IPS-18a (cell line): ENCODE data around the gene ACVRL1.

Experiments used
- H3K27ac ChIP-seq: one replicate; pipeline ENCODE4 v1.5.1; 2013; ENCODE audit warnings: low read length
- H3K27me3 ChIP-seq: one replicate; pipeline ENCODE4 v1.6.1; 2013; ENCODE audit warnings: mild to moderate bottlenecking, low read length; ENCODE audit not compliant: control insufficient read depth, insufficient read depth
- H3K36me3 ChIP-seq: one replicate; pipeline ENCODE4 v1.6.1; 2013; ENCODE audit warnings: low read depth, low read length; ENCODE audit not compliant: control insufficient read depth
- H3K4me1 ChIP-seq: one replicate; pipeline ENCODE4 v1.6.1; 2013; ENCODE audit warnings: low read depth, low read length; ENCODE audit not compliant: control insufficient read depth
- H3K4me3 ChIP-seq: one replicate; pipeline ENCODE4 v1.5.1; 2013; ENCODE audit warnings: low read length
- H3K9ac ChIP-seq: one replicate; pipeline ENCODE4 v1.6.1; 2013; ENCODE audit warnings: mild to moderate bottlenecking, low read length, moderate library complexity
- H3K9me3 ChIP-seq: one replicate; pipeline ENCODE4 v1.6.1; 2013; ENCODE audit warnings: low read depth, low read length; ENCODE audit not compliant: control insufficient read depth

ACVRL1 gene

DNA sequence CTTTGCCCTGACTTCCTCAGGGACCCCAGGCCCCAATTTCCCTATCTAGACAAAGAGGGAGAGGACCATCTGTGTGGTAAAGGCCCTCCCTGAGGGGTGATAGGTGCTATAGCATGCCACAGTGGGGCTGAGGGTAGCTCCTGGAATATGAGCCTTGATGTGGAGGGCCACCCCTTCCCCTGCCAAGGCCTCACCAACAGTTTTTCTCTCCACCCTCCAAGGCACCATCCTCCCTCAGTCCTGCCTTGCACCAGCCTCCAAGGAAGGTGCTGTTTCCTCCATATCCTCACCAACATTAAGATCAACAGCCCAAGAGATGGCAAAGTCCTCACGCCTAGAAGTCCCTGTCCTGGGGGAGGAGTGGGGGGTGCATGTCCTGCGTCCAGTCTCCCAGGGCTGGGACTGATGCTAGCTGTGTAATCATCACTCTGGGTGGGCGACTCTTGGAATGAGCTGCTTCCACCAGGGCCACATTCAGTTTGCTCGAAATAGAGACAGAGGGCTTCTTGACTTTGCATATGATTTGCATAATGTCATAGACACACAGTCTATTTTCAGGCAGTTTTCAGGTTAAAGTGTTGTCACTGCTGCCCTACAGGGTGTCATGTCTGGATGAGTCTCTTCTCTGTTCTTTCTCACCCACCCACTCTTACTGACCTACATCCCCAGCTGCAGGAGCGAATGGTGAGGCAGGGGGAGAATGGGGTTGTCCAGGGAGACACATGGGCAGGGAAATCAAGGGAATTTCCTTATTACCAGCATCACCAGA is 17.4 kb downstream of the ACVRL1 start:
- no peak overlapping the region for H3K4me3 ChIP-seq

DNA sequence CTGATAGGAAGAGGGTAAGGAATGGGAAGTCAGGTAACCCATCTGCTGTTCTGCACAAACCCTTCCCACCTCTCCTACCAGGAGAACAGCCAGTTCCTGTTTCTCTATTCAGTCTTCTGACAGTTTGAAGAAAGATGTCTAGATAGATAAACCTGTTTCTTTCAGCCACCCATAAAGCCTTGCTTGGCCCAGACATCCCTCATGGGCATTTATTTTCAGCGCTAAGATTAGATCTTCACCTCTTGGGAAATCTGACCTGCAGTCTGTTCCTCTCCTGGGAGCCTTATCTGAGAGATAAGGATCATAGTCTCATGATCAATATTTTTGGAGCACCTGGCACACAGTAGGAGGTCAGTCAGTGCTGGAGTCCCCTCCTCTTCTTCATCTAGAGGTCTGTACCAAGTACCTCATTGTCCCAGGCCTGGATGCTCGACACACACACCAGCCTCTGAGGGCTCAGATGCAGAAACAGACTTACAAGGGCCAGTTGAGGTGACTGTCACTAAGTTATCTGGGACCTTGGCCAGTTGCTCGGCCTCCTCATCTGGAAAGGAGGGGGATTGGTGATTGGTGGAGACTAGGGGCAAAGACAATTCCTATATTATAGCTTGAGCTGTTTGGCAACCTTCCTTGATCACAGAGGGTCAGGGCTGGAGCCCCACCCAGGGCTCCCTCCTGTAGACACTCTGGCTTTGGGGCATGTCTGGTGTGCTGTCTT is 18.2 kb downstream of the ACVRL1 start:
- Histone ChIP-seq H3K27me3 (peaks cover 8% of the 10 kb centered on the region), H3K9ac (no peak overlapping the region), H3K36me3 (no peaks in the 10 kb centered on the region), H3K4me1 (peaks cover 12% of the 10 kb centered on the region), H3K4me3 (no peak overlapping the region), H3K9me3 (no peaks in the 10 kb centered on the region), H3K27ac (no peak overlapping the region)

More for the DNA sequence above, 17.4 kb downstream of the ACVRL1 start:
- H3K27me3 ChIP-seq: peaks cover 8% of the 10 kb centered on the region
- H3K27ac ChIP-seq: no peak overlapping the region
- no peak overlapping the region for H3K9ac ChIP-seq
- no peaks in the 10 kb centered on the region for H3K9me3 ChIP-seq
- H3K4me1 ChIP-seq: peaks cover 12% of the 10 kb centered on the region
- H3K36me3 ChIP-seq: no peaks in the 10 kb centered on the region

DNA sequence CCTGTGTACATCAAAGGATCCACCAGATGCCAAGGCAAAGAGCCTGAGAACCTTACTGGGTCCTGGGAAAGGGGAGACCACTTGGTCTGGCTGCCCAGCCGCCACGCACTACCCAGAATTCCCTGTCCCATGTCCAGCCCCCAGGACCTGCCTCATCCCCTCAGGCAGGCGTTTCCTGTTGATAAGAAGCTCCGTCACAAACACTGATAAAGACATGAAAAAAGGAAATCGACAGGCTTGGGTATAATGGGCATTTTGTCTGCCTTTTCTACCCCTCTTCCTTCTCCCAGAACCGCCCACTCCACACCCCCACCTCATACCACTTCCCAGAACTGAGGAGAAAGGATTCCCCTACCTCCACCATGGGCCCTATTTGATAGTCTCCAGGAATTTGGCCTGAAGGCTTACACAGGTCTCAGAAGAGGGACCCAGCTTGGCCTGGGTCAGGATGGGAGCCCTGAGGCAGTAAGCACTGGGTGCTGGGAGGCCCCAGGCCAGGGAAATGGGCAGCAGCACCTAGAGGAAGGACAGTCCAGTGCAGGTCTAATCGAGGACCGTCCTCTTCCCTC is 18.8 kb downstream of the ACVRL1 start:
- Histone ChIP-seq H3K9ac (no peak overlapping the region), H3K27me3 (peaks cover 8% of the 10 kb centered on the region), H3K36me3 (no peaks in the 10 kb centered on the region), H3K9me3 (no peaks in the 10 kb centered on the region), H3K4me1 (peaks cover 9% of the 10 kb centered on the region), H3K4me3 (no peak overlapping the region), H3K27ac (no peak overlapping the region)

DNA sequence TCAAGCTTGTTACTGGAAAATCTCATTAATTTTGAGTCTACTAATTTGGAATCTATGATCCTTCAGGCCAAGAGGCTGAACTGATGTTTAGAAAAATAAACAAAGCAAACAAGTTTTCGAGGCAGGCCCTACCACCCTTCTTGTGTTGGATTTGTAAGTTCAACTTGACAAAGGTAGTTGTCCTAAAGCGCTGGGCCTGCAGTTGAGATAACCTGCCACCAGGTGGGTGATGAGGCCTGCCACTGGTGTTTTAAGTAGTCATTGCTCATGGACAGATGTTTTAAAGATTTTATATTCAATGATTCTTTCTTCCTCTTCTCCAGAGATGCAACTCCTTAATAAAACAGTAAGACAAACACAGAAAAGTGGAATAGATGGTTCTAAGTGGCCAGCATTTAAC is 19.4 kb downstream of the ACVRL1 start:
- H3K4me1 ChIP-seq: peaks cover 6% of the 10 kb centered on the region
- H3K4me3 ChIP-seq: no peak overlapping the region
- H3K27me3 ChIP-seq: peaks cover 8% of the 10 kb centered on the region
- H3K36me3 ChIP-seq: no peaks in the 10 kb centered on the region
- H3K9me3 ChIP-seq: no peaks in the 10 kb centered on the region
- H3K9ac ChIP-seq: no peak overlapping the region
- no peak overlapping the region for H3K27ac ChIP-seq

DNA sequence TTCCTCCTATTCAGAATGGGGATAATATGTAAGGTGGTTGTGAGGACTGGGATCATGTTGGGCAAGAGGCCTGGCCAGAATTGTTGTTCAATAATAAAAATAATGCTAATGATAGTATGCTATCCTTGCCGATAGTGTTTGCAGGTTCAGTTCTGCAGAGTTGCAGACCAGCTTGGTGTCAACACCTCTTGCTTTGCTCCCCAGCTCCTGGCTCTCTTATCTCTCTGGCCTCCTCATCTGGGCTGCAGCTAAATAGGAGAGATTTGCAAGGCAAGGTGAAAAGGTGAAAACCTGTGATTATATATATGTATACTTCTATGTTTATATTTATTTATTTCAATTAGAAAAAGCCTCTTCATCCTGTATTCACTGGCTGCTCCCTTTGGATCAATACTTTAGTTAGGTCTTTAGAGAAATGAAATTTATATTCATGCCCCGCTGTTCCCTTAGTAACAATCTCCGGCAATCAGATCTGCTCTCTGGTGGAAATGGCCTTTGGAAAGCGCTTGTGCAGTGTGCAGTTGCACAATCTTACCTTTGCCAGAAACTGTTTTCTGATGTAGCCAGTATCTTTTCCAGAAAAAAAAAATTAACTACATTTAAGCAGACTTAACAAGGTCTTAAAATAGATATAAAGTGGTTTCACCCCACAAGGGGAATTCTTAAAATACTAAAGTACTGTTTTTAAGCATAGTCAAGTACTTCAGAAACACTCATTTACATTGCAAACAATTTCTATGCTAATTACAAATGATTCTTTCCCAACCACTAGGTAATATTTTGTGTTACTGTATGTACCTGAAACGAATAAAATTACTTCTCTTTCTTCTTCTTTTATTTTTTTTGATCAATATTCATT is 25.1 kb downstream of the ACVRL1 start:
- no peak overlapping the region for H3K27ac ChIP-seq
- no peak overlapping the region for H3K9ac ChIP-seq
- H3K36me3 ChIP-seq: no peaks in the 10 kb centered on the region
- H3K27me3 ChIP-seq: no peaks in the 10 kb centered on the region
- H3K4me3 ChIP-seq: no peak overlapping the region
- H3K4me1 ChIP-seq: no peaks in the 10 kb centered on the region
- H3K9me3 ChIP-seq: no peaks in the 10 kb centered on the region

DNA sequence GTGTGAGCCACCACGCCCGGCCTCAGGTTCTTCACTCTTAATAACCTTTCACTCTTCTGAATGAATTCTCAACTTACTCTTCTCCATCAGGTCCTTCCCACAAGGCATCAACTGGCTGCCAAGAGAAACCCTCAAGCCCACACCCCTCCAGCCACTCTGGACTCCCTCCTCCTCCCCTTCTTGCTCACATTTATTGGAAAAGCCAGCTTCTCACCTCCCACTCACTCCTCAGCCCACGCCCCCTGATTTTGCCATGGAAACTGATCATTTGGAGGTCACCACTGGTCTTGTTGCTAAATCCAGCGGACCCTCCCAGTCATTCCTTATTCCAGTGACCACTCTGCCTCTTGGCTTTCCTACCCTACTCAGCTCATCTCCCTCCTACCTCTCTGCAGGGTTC is 26.8 kb downstream of the ACVRL1 start:
- no peak overlapping the region for H3K9ac ChIP-seq
- no peaks in the 10 kb centered on the region for H3K4me1 ChIP-seq
- no peaks in the 10 kb centered on the region for H3K36me3 ChIP-seq
- H3K27me3 ChIP-seq: no peaks in the 10 kb centered on the region
- H3K27ac ChIP-seq: no peak overlapping the region
- no peak overlapping the region for H3K4me3 ChIP-seq
- H3K9me3 ChIP-seq: no peaks in the 10 kb centered on the region

DNA sequence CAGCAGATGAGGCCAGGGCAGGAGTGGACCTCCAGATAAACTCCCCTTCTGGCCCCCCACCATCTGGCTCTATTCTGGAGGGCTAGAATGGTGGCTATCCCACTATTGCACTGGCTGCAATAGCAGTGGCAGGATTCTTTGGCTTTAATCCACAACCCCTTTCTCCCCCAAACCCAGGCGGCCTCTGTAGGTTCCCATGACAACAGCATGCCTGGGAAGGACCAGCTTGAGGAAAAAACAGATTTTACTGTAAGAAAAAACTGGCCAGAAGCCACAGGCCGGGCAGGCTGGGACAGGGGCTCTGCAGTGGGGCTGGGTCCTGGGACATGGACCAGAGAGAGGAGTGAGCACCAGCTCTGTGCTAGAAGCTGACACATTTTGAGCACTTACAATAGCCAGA is 30.6 kb downstream of the ACVRL1 start:
- H3K4me1 ChIP-seq: no peaks in the 10 kb centered on the region
- H3K9me3 ChIP-seq: no peaks in the 10 kb centered on the region
- H3K4me3 ChIP-seq: no peak overlapping the region
- H3K27ac ChIP-seq: no peak overlapping the region
- H3K9ac ChIP-seq: no peak overlapping the region
- H3K27me3 ChIP-seq: no peaks in the 10 kb centered on the region
- no peaks in the 10 kb centered on the region for H3K36me3 ChIP-seq

DNA sequence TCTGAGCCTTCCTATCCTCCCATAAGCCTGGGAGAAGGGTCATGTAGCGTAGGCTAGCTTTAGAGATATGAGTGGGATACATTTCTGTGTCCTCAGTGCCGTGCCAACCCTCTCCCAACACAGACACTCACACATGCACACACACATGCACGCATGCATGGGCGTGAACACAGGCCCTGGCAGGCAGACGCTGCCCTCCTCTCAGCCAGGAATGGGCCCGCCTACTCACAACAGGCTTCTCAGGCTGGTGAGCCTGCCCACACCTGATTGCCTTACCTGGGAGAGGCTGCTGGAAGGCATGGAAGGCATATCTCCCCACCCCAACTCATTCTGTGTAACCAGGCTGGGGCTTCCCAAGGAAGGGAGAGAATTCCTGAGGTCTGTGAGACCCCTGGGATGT is 31.4 kb downstream of the ACVRL1 start:
- no peaks in the 10 kb centered on the region for H3K9me3 ChIP-seq
- H3K9ac ChIP-seq: no peak overlapping the region
- H3K36me3 ChIP-seq: no peaks in the 10 kb centered on the region
- H3K4me3 ChIP-seq: no peak overlapping the region
- no peak overlapping the region for H3K27ac ChIP-seq
- H3K27me3 ChIP-seq: no peaks in the 10 kb centered on the region
- no peaks in the 10 kb centered on the region for H3K4me1 ChIP-seq

DNA sequence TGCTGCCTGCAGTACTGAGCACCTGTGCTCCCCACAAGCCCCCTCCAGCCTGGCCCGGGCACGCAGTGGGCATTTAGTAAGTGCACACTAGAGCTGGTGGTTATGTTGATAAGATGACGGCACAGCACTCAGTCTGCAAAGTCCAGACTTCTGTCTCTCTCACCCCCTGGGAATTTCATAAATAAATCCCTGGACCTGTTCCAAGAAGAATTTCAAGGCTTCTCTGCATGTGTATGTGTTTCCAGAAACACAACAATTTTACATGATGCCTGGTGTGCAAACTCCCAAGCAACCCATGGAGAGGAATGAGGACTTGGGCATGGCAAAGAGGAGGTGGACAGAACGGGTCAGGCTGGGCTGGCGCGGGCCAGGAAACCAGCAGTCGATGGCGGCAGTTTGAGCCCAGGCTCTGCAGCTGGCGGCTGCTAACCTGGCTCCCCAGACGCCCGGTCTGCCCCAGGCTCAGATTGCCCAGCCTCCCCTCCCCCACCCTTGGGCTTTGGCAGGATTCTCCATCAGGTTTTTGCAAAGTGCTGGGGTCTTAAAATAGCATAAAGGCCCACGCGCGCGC is 33.8 kb downstream of the ACVRL1 start:
- no peak overlapping the region for H3K4me3 ChIP-seq
- H3K9me3 ChIP-seq: peaks cover 5% of the 10 kb centered on the region
- H3K36me3 ChIP-seq: no peaks in the 10 kb centered on the region
- H3K27me3 ChIP-seq: no peaks in the 10 kb centered on the region
- H3K9ac ChIP-seq: no peak overlapping the region
- no peak overlapping the region for H3K27ac ChIP-seq
- no peaks in the 10 kb centered on the region for H3K4me1 ChIP-seq

DNA sequence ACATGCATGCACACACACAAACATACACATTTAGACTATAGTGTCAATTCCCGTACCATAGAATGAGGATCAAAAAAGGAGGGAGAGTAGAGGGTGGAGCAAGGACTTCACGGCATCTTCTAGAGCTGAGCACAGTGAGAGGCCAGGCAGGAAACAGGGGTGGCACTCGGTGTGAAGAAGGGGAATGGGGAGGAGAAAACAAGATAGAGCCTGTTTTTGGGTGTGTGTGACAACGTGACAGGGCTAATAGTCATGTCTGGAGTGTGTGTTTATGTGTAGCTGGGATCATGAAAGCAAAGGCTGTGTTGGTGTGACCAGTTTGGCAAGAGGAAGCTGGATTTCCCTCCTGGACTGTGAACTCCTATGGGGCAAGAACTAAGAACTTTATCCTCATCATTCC is 34.3 kb downstream of the ACVRL1 start:
- Histone ChIP-seq H3K27me3 (no peaks in the 10 kb centered on the region), H3K4me1 (no peaks in the 10 kb centered on the region), H3K4me3 (no peak overlapping the region), H3K9ac (no peak overlapping the region), H3K9me3 (peaks cover 5% of the 10 kb centered on the region), H3K27ac (no peak overlapping the region), H3K36me3 (no peaks in the 10 kb centered on the region)

DNA sequence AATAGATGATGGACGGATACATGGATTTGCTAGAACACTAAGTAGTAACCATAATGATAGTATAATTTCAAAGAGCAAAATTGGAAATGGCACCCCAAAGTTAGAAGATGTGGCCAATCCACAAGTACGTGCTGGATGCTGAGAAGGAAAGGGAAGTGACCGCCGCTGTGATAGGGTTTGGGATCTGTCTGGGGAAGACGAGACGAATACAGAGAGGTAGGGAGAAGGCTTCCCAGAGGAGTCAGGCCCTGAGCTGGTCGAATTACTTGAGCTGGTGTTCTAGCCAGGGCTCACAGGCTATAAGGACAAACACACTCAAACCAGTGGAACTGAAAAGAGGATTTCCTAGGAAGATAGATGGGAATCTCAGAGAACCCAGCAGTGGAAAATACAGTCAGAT is 34.8 kb downstream of the ACVRL1 start:
- Histone ChIP-seq H3K4me1 (no peaks in the 10 kb centered on the region), H3K4me3 (no peak overlapping the region), H3K9me3 (peaks cover 5% of the 10 kb centered on the region), H3K27me3 (no peaks in the 10 kb centered on the region), H3K27ac (no peak overlapping the region), H3K9ac (no peak overlapping the region), H3K36me3 (no peaks in the 10 kb centered on the region)
